DMS 273 (cell line): Measurements from ENCODE around the gene BLOC1S4.

Source experiments
- DNase-seq: peaks from one replicate; lab custom pipeline; 2025; ENCODE audit not compliant: unreplicated experiment; lab: John Stamatoyannopoulos, UW

BLOC1S4 gene

GRCh38 chr4:6760865-6761264 lies 44.9 kb downstream of the BLOC1S4 start:
- DNase-seq = no peak

- no peak for DNase-seq
These were observed 46.0 kb downstream of the BLOC1S4 start for GRCh38 chr4:6761649-6762615.

GRCh38 chr4:6763330-6763851 lies 47.4 kb downstream of the BLOC1S4 start:
- peak; percentile 42 for DNase-seq

DNA sequence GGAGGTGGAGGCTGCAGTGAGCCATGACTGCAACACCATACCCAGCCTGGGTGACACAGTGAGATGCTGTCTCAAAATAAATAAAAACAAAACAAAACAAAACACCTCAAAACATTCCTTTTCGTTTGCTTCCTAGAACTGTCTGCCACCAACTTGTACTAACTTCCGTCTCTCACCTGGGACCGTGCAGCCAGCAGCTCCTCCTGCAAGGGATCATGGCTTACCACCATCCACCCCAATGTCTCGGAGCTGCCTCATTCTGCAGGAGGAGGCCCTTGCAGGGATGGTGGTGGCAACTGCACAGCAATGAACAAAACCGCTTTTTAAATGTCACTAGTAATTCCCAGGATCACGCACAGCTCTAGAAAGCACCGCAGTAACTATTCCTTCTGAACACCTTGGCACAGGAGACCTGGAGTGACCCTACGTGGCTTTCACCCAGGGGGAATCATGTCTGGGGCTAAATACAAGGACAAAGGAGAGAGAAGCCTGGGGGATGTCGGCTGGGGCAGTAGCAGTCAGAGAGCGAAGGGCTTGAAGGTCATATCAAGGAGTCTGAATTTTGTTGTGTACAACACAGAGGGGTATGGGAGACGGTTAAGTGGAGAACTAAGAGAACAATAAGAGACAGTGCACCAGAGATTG lies 49.1 kb downstream of the BLOC1S4 start:
- DNase-seq = no peak

DNA sequence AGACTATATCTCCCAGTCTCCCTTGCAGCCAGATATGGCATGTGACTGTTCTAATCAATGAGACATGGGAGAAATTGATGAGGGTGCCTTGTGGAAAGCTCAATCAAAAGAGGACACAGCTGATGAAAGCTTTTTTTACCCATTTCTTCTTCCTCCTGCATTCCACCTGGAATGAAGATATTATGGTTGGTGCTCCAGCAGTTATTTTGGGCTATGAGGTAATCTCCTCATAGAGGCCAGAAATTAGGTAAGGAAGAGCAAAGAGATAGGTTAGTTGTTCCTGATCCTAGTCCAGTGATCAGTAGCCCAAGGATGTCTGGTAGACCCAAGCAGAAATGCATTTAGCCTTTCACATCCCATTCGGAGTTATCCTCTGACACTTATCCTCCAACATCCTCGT lies 49.7 kb downstream of the BLOC1S4 start:
- no peak for DNase-seq
